Measurements from ENCODE around the gene TAF6.

Gene TAF6

DNA sequence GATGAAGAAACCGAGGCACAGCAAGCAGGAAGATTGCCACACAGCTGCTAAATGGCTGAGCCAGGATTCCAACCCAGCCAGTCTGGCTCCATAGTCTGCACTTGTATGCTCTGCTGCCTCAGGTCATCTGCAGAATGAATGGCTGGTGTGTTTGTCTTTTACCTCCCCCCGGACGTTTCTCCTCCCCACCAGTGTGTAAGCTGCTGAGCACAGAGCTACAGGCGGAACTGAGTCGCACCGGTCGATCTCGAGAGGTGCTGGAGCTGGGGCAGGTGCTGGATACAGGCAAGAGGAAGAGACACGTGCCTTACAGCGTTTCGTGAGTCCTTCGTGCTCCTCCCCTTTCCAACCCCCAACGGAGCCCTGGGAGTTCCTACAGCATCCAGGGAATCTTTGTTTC lies 2.9 kb upstream of the TAF6 start:
- FAIRE-seq = no peak
- no peak for DNase-seq (ENCODE audit: insufficient read length, low spot score)
- no peak for TF ChIP-seq POLR2A (IDR thresholded peaks at IDR 0.05; ENCODE audit: low read depth, low read length)

DNA sequence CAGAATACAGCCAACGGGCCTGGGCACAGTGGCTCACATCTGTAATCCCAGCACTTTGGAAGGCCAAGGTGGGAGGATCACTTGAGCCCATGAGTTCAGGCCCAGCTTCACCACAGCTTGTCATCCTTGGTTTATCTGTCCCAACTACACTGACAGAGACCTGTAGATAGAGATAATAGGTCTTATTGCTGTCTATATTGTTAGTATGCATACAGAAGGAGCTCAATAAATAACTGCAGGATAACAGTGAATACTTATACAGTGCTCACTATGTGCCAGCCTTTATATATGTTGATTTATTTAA lies 1.5 kb upstream of the TAF6 start:
- no peak for FAIRE-seq

GRCh38 chr7:100119970-100120732 lies 993 bp upstream of the TAF6 start:
- no peak for TF ChIP-seq POLR2A (IDR thresholded peaks at IDR 0.05; ENCODE audit: low read depth, low read length)
- FAIRE-seq (no peak), DNase-seq (ENCODE audit: insufficient read length, low spot score) (peak; percentile 77)

More for the DNA sequence above, 1.5 kb upstream of the TAF6 start:
- DNase-seq (ENCODE audit: insufficient read length, low spot score) = no peak
- no peak for TF ChIP-seq POLR2A (IDR thresholded peaks at IDR 0.05; ENCODE audit: low read depth, low read length)

DNA sequence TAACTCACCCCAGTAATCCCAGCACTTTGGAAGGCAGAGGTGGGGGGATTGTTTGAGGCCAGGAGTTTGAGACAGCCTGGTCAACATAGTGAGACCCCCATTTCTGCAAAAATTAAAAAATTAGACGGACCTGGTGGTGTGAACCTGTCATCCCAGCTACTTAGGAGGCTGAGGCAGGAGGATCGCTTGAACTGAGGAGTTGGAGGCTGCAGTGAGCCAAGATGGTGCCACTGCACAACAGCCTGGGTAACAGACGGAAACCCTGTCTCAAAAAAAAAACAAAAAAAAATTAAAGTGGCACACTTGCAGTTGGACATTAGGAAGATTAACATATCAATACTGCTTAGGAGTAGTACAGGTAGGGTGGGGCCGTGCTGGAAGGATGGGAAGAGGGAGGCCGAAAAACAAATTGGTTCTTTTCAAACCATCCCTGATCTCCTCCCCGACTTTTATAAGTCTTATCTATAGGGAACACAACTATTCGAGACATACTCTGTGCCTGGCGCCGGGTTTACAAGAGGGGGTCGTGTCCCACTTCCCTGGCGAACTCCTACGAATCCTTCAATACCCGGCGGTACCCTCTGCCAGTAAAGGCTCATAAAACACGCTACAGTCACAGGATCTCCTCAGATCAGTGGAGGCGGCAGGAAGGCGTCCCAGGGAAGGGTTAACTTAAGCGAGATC lies 628 bp downstream of the TAF6 start:
- DNase-seq (ENCODE audit: insufficient read length, low spot score) (no peak), FAIRE-seq (no peak)
- TF ChIP-seq POLR2A (IDR thresholded peaks at IDR 0.05; ENCODE audit: low read depth, low read length) = no peak

- FAIRE-seq = no peak
- TF ChIP-seq POLR2A (IDR thresholded peaks at IDR 0.05; ENCODE audit: low read depth, low read length) = no peak
- DNase-seq (ENCODE audit: insufficient read length, low spot score) = no peak
Observed at GRCh38 chr7:100115026-100115425, 4.1 kb downstream of the TAF6 start.

GRCh38 chr7:100111914-100112313 lies 7.2 kb downstream of the TAF6 start:
- DNase-seq (ENCODE audit: insufficient read length, low spot score) = no peak
- FAIRE-seq = no peak

DNA sequence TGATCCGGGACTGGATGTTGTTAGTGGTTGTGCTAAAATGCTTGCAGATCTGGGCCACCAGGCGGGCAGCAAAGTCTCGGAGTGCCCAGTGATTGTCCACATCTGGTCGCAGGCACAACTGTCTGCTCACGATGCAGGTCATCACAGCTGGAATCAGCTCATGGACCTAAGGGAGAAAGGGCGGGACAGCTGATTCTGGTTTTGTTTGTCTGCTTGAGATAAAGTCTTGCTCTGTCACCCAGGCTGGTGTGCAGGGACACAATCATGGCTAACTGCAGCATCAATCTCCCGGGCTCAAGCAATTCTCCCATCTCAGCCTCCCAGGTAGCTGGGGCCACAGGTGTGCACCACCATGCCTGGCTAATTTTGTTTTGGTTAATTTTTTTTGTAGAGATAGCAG lies 8.0 kb downstream of the TAF6 start:
- DNase-seq (ENCODE audit: insufficient read length, low spot score) (no peak), FAIRE-seq (no peak)
- no peak for TF ChIP-seq POLR2A (IDR thresholded peaks at IDR 0.05; ENCODE audit: low read depth, low read length)

More at GRCh38 chr7:100111914-100112313, 7.2 kb downstream of the TAF6 start:
- TF ChIP-seq POLR2A (IDR thresholded peaks at IDR 0.05; ENCODE audit: low read depth, low read length) = no peak

GRCh38 chr7:100109521-100110163 lies 9.5 kb downstream of the TAF6 start:
- DNase-seq (ENCODE audit: insufficient read length, low spot score) = no peak
- TF ChIP-seq POLR2A (IDR thresholded peaks at IDR 0.05; ENCODE audit: low read depth, low read length) = no peak
- FAIRE-seq = no peak

- DNase-seq (ENCODE audit: insufficient read length, low spot score) = no peak
- TF ChIP-seq POLR2A (IDR thresholded peaks at IDR 0.05; ENCODE audit: low read depth, low read length) = no peak
Observed at GRCh38 chr7:100107890-100108289, 11.3 kb downstream of the TAF6 start.

DNA sequence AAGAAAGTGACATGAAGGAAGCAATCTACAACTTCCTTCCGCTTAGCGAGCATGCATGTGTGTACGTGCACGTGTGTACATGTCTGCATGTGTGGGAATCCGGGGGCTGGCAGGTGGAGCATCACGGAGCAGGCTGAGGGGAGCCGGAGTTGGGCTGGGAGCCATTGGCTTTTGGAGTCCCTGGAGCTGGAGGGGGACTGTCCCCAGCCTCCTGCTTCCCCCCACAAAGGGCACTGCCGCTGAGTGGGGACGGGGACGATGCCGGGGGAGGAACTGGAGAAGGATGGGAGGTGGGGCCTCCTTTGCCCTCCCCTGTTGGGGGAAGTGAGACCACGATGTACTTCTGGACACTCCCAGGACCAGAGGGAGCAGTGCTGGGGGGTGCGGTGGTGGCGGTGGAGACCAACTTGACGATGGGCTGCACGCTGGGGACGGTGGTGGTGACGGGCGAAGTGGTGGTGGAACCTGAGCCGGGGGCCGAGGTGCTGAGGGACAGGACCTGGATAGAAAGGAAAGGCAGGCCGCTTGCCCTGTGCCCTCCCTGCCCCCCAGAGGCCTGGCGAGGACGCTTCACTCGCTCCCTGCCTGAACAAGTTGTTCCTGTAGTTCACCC lies 11.9 kb downstream of the TAF6 start:
- no peak for FAIRE-seq
- no peak for TF ChIP-seq POLR2A (IDR thresholded peaks at IDR 0.05; ENCODE audit: low read depth, low read length)
- no peak for DNase-seq (ENCODE audit: insufficient read length, low spot score)

More at GRCh38 chr7:100107890-100108289, 11.3 kb downstream of the TAF6 start:
- FAIRE-seq = no peak

- DNase-seq (ENCODE audit: insufficient read length, low spot score) (no peak), FAIRE-seq (no peak)
- no peak for TF ChIP-seq POLR2A (IDR thresholded peaks at IDR 0.05; ENCODE audit: low read depth, low read length)
Observed at GRCh38 chr7:100106633-100107032, 12.5 kb downstream of the TAF6 start.

- no peak for FAIRE-seq
- no peak for TF ChIP-seq POLR2A (IDR thresholded peaks at IDR 0.05; ENCODE audit: low read depth, low read length)
- no peak for DNase-seq (ENCODE audit: insufficient read length, low spot score)
Observed at GRCh38 chr7:100105534-100105933, 13.6 kb downstream of the TAF6 start.

- FAIRE-seq = peak; percentile 76
- TF ChIP-seq POLR2A (IDR thresholded peaks at IDR 0.05; ENCODE audit: low read depth, low read length) = no peak; the same call in 1 of the 2 replicates
- peak; percentile 94 for DNase-seq (ENCODE audit: insufficient read length, low spot score)
Observed at GRCh38 chr7:100102950-100103840, 16.0 kb downstream of the TAF6 start.
